Activated T-cell treated with anti-CD3 and anti-CD28 coated beads for 1 hour (primary cell): ENCODE measurements around the gene DGKB.

Experiments
- DNase-seq: peaks from one replicate; pipeline ENCODE4 v3.0.0-alpha.2; 2020; ENCODE audit warnings: low read depth

Gene DGKB

DNA sequence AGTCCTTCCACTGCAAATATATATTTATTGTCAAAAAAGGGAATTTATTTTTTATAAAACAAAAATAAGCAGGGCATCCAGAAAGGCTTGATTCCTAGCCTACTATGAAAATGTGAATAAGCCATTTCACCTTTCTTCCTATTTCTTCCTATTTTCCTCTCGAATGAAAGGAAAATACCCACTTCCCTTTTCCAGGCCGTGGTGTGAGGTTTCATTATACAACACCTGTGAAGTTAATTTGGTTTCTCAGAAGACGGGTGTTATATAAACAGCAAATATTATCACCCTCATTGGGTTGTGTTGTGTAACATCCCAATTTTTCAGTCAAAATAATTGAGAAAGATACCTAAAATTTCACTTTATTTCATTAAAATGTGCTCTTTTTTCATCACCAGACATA, 214.3 kb downstream of the DGKB start:
- no peak for DNase-seq

DNA sequence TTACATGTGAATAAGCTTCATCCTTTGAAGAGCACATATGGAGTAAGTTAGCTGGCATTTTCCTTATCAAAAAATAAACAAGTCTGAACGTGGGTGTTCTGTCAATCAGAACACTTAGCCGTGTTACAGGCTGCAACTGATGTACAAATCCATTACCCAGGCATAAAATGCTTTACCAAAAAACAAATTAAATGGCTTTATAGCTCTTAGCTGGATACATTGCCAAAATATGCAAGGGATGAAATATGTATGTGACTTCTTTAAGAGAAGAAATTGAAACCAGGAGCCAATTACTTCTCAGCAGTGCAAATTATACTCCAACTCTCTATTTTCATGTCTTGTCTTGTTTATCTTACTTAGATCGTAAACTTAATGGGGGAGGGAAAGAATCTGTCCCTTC, 214.8 kb downstream of the DGKB start:
- DNase-seq: no peak

DNA sequence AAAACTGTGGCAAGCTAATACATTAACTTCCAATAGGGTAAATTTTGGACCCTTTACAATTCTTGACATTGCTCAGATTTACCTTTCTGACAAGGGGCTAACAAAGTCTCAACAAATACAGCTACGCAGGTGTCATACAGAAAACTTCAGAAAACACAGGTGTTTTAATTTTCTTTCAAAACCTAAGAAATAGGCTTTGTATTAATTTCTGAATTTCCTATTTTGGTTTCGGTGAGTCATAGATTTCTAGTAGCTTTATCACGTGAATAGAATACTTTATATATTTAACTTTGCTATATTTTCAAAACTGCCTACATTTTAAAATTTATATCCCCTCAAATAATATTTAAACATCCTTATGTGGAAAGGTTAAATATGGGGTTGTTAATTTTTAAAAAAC, 215.3 kb downstream of the DGKB start:
- DNase-seq: no peak

GRCh38 chr7:14685167-14685566, 217.4 kb downstream of the DGKB start:
- DNase-seq: no peak

GRCh38 chr7:14682910-14683465, 219.6 kb downstream of the DGKB start:
- DNase-seq: no peak

DNA sequence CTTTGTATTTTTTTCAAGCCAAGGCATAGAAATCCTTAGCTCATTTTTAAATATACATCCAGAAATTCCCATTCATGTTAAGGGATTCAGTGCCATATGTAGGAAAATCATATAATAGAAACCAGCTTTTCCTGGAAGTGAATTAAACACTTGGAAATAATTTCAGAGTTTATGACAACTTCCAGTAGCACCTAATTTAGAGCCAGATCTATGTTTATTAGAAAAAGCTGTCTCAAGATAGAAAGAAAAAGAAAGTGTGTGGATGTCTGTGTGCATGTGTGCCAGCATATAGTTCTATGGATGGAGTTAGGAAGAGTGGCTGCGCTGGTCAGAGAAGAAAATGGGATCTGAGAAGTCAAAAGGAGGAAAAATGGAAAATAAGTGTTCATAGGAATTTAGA, 225.7 kb downstream of the DGKB start:
- DNase-seq: no peak

GRCh38 chr7:14673202-14673601, 229.3 kb downstream of the DGKB start:
- no peak for DNase-seq

- DNase-seq: no peak
Measured at GRCh38 chr7:14666913-14667312, 235.6 kb downstream of the DGKB start.

DNA sequence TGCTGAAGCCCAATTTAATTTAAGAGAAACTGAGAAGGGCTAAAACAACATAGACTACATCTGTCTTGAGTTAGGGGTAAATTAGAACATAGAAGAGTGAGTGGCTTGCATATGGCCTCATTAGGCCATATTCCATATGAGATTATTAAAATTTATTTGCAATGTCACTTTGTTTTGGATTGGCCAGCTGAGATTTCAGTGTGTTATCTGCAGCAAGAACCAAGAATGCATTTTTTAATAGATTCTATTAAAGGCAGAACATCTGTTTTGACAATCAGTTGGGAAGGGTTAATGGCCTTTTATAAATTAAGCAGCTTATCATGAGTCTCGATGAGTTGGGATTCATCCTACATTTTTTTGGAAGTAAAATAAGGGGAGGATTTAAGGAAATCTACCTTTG, 236.2 kb downstream of the DGKB start:
- DNase-seq: no peak

GRCh38 chr7:14639801-14640200, 262.8 kb downstream of the DGKB start:
- no peak for DNase-seq

DNA sequence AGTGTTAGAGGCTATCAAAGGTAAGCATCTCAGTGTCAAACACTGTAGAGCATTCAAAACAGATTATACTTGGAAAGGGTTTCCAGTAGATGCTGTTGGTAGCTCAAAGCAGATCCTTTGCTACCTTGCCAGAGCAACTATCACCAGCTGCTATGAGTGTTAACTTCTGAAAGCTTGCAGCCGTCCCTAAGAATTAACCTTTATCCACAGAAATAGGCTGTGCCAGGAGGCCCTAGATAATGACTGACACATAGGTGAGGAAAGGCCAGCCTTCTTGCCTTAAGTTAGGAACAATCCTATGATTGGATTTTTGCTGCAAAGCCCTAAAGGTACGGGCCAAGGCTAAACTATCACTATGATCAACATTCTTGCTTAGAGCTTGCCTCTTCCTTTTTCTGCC, 263.2 kb downstream of the DGKB start:
- DNase-seq: no peak

GRCh38 chr7:14637968-14638367, 264.6 kb downstream of the DGKB start:
- DNase-seq: no peak

GRCh38 chr7:14635955-14636354, 266.6 kb downstream of the DGKB start:
- no peak for DNase-seq

DNA sequence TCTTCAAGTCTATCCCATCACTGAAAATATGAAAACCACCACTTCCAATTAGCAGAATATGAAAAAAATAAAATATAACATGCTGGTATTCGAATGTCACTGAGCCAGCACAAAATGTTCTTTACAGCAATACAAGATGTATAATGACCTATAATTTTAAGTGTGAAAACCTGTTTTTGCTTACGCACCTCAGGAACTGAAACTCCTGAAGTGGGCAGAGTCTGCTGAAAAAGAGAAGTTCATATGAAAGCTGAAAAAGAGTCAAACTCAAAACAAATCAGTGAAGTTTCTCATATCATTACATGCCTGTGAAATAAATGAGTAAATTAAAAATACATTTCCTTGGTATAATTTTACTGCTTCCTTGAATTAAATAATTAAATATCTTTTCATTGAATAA, 272.5 kb downstream of the DGKB start:
- no peak for DNase-seq

DNA sequence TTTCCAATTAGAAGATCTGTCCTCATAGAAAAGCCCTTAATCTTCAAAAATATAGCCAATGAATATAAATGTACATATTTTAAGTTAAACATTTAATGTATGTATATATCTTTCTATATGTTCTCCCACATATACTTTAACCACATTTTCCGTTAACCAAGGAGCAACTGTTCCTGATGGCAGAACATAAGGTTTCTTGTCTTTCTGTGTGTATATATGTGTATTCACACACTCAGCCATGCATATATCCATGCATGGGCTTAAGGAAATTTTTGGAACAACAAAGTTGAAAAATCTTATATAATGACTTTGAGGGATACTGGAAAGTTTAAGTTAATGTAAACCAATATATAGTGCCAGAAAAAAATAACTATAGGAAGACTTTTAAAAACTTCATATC, 274.0 kb downstream of the DGKB start:
- DNase-seq: no peak

DNA sequence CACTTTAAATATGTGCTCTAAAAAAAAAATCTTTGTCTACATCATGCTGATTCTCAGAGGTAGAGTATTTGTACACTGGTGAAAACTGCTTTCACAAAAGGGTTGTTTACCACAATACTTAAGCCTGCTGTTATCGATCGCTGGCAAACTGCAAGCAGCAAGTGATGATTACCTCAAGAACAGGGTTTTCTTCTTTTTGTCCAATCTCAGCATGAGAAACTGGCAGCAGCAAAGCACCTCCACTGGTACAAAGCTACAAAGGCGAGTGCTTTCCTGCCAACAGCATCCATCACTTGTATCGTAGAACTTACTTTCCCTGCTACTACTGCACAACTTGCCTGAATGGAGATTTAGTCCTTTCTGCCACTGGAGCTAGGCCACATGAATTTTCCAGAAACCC, 276.5 kb downstream of the DGKB start:
- no peak for DNase-seq

- DNase-seq: no peak
Measured at GRCh38 chr7:14622559-14622958, 280.0 kb downstream of the DGKB start.

DNA sequence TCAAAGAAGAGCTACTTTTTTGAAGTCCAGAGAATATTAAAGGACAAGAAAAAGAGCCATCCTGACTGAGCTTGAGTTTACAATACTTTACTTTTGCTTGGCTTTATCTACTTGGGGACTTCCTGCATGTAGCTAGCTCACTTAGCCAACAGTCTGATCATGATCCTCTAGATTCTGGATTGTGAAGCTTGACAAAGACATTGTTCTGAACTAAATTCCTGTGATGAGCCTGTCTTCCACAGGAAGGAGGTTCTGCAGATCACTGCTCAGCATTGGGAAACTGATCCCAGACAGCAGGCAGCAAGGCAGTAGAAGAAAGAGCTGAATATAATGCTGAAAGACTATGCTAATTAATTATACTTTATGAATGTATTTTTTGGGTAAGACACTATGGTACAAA, 296.4 kb downstream of the DGKB start:
- no peak for DNase-seq

- DNase-seq: no peak
Measured at GRCh38 chr7:14604606-14605005, 297.9 kb downstream of the DGKB start.

- DNase-seq: no peak
Measured at GRCh38 chr7:14602851-14603250, 299.7 kb downstream of the DGKB start.

- no peak for DNase-seq
Measured at GRCh38 chr7:14600766-14601367, 301.7 kb downstream of the DGKB start.

GRCh38 chr7:14598978-14599377, 303.6 kb downstream of the DGKB start:
- no peak for DNase-seq

DNA sequence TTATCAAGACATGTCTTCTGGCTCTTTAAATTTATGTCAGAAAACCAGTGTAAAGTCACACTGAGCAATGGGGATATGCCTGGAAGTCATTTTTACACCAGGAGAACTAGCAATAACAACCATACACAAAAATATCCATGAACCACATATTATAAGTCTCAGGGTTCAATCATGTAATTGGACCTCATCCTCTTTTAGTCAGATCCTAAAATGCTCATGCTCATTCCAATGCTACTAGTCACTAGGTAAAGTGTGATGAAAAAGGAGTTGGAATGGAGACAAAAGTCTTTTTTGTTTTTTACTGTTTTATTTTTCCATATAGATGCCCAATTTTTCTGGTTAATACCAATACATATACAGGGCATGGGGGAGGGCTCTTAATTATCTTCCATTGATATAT, 306.1 kb downstream of the DGKB start:
- DNase-seq: no peak

DNA sequence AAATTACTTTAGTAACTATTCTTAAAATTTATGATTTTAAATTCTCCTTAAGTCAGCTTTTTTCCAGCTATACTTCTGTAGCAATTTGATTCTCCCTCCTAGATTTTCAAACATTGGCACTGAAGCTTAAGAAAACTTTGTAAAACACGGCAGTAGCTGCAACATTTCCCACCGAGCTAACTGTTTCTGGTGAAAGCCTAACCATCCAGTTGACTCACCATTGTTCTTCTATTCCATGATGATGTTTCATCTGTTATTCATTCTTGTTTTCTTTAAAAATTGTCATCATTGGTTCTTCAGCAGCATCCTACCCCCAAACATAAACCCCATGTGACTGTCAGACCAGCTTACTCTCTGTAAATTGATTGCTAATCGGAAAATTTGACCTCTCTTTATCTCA, 312.3 kb downstream of the DGKB start:
- no peak for DNase-seq

- no peak for DNase-seq
Measured at GRCh38 chr7:14585232-14585631, 317.3 kb downstream of the DGKB start.
